SK-N-SH (cell line): Measurements from ENCODE around the gene SLC10A4.

Experiments used
- EP300 ChIP-seq, 2 experiments: IDR thresholded peaks; 2 replicates each; pipeline versions ENCODE4 v1.4.0 to v1.6.1; 2012; ENCODE audit warnings: borderline replicate concordance in 1 of 2, low read depth in 1 of 2, low read length in 1 of 2
- JUND ChIP-seq: IDR thresholded peaks from 2 replicates; pipeline ENCODE4 v1.4.0; 2012
- MXI1 ChIP-seq: IDR thresholded peaks from 2 replicates; pipeline ENCODE4 v1.6.1; 2012; ENCODE audit warnings: mild to moderate bottlenecking, low read depth, low read length, improper control_type of control experiment
- NFIC ChIP-seq: IDR thresholded peaks from 2 replicates; pipeline ENCODE4 v1.4.0; 2012; ENCODE audit warnings: borderline replicate concordance
- POLR2AphosphoS5 ChIP-seq: IDR thresholded peaks from 2 replicates; pipeline ENCODE4 v1.6.1; 2012; ENCODE audit warnings: low read depth, low read length
- RAD21 ChIP-seq: IDR thresholded peaks from 2 replicates; pipeline ENCODE4 v1.6.1; 2012; ENCODE audit warnings: mild to moderate bottlenecking, low read length
- SMC3 ChIP-seq: IDR thresholded peaks from 2 replicates; pipeline ENCODE4 v1.6.1; 2012; ENCODE audit warnings: low read depth, low read length, improper control_type of control experiment
- TF ChIP-seq, protein P1 (sequence below): fragments of 200-600 bp; sonication (generic); IDR thresholded peaks from 2 replicates; pipeline ENCODE4 v1.6.1; 2017; ENCODE audit warnings: antibody characterized with exemption, mild to moderate bottlenecking, moderate library complexity
- TF ChIP-seq, protein P2 (sequence below): IDR thresholded peaks from 2 replicates; pipeline ENCODE4 v1.4.0; 2012; ENCODE audit warnings: low read depth, borderline replicate concordance
- TF ChIP-seq, protein P3 (sequence below): IDR thresholded peaks from 2 replicates; pipeline ENCODE4 v1.4.0; 2012; ENCODE audit warnings: low read depth

DNA sequence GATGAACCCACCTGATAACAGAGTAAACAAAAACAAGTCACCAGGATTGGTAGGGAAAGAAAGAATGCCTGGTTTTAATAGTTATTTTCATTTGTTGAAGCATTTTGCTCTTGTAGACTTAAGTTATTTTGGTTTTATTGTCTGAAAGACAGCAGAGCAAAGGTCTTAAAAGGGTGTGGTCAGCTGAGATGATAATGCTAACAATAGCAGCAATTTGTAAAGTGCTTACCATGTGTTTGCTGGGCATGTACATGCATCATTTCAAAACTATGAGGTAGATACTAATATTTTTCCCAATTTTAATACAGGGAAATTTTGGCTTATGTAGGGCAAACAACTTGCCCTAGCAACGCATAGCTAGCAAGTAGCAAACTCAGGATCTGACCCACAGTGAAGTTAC lies 46.8 kb upstream of the SLC10A4 start:
- TF ChIP-seq, protein P1, sequence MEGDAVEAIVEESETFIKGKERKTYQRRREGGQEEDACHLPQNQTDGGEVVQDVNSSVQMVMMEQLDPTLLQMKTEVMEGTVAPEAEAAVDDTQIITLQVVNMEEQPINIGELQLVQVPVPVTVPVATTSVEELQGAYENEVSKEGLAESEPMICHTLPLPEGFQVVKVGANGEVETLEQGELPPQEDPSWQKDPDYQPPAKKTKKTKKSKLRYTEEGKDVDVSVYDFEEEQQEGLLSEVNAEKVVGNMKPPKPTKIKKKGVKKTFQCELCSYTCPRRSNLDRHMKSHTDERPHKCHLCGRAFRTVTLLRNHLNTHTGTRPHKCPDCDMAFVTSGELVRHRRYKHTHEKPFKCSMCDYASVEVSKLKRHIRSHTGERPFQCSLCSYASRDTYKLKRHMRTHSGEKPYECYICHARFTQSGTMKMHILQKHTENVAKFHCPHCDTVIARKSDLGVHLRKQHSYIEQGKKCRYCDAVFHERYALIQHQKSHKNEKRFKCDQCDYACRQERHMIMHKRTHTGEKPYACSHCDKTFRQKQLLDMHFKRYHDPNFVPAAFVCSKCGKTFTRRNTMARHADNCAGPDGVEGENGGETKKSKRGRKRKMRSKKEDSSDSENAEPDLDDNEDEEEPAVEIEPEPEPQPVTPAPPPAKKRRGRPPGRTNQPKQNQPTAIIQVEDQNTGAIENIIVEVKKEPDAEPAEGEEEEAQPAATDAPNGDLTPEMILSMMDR = no peak
- TF ChIP-seq, protein P2, sequence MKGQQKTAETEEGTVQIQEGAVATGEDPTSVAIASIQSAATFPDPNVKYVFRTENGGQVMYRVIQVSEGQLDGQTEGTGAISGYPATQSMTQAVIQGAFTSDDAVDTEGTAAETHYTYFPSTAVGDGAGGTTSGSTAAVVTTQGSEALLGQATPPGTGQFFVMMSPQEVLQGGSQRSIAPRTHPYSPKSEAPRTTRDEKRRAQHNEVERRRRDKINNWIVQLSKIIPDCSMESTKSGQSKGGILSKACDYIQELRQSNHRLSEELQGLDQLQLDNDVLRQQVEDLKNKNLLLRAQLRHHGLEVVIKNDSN = no peak
- TF ChIP-seq POLR2AphosphoS5 = no peak
- no peak for TF ChIP-seq EP300 (IDR thresholded peaks at IDR 0.05; ENCODE audit: borderline replicate concordance in 1 of 2, low read depth in 1 of 2, low read length in 1 of 2)
- TF ChIP-seq, protein P3, sequence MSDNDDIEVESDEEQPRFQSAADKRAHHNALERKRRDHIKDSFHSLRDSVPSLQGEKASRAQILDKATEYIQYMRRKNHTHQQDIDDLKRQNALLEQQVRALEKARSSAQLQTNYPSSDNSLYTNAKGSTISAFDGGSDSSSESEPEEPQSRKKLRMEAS = no peak
- TF ChIP-seq SMC3 = no peak
- no peak for TF ChIP-seq NFIC
- TF ChIP-seq JUND = no peak
- TF ChIP-seq RAD21 = no peak
- TF ChIP-seq MXI1 = no peak
